HEK293T (cell line): ENCODE results near the gene GRAP2.

Source experiments
- CTCF ChIA-PET: fragments of 350-600 bp; formaldehyde crosslinking; extraction: SDS; loops from one replicate; lab custom pipeline; 2021; ENCODE audit warnings: antibody characterized with exemption, inconsistent platforms; lab: Yijun Ruan, JAX
- POLR2A ChIA-PET: fragments of 350-600 bp; formaldehyde crosslinking; extraction: SDS; loops from one replicate; lab custom pipeline; 2020; ENCODE audit warnings: antibody characterized with exemption, inconsistent platforms; lab: Yijun Ruan, JAX
- DNase-seq: peaks from one replicate; pipeline ENCODE4 v3.0.0; 2012; ENCODE audit warnings: mixed read lengths; ENCODE audit errors: extremely low spot score
- ARNT ChIP-seq: fragments of 450-650 bp; IDR thresholded peaks from 2 replicates; pipeline ENCODE4 v1.6.1; 2017; ENCODE audit warnings: mild to moderate bottlenecking
- BHLHE40 ChIP-seq: fragments of 450-650 bp; IDR thresholded peaks from 2 replicates; pipeline ENCODE4 v1.6.1; 2016; ENCODE audit warnings: mild to moderate bottlenecking, moderate library complexity, borderline replicate concordance
- CTBP1 ChIP-seq: fragments of 450-650 bp; IDR thresholded peaks from 2 replicates; pipeline ENCODE4 v1.6.1; 2016; ENCODE audit warnings: borderline replicate concordance
- ELF4 ChIP-seq: fragments of 450-650 bp; IDR thresholded peaks from 2 replicates; pipeline ENCODE4 v1.6.1; 2017; ENCODE audit warnings: antibody characterized with exemption
- FOXA1 ChIP-seq: fragments of 450-650 bp; IDR thresholded peaks from 2 replicates; pipeline ENCODE4 v1.6.1; 2016; ENCODE audit warnings: mild to moderate bottlenecking
- FOXK2 ChIP-seq: fragments of 450-650 bp; IDR thresholded peaks from 2 replicates; pipeline ENCODE4 v1.6.1; 2016; ENCODE audit warnings: mild to moderate bottlenecking
- FOXM1 ChIP-seq: fragments of 450-650 bp; IDR thresholded peaks from 2 replicates; pipeline ENCODE4 v1.6.1; 2017; ENCODE audit warnings: mild to moderate bottlenecking, borderline replicate concordance
- HDGF ChIP-seq: fragments of 450-650 bp; IDR thresholded peaks from 2 replicates; pipeline ENCODE4 v1.6.1; 2017; ENCODE audit warnings: antibody characterized with exemption, borderline replicate concordance
- L3MBTL2 ChIP-seq: fragments of 450-650 bp; conservative IDR thresholded peaks from 2 replicates; pipeline ENCODE4 v1.6.1; 2016; ENCODE audit warnings: mild to moderate bottlenecking
- LEF1 ChIP-seq: fragments of 450-650 bp; IDR thresholded peaks from 2 replicates; pipeline ENCODE4 v1.6.1; 2017; ENCODE audit warnings: mild to moderate bottlenecking, borderline replicate concordance
- NFRKB ChIP-seq: fragments of 450-650 bp; IDR thresholded peaks from 2 replicates; pipeline ENCODE4 v1.6.1; 2016; ENCODE audit warnings: mild to moderate bottlenecking, moderate library complexity
- PKNOX1 ChIP-seq: fragments of 450-650 bp; IDR thresholded peaks from 2 replicates; pipeline ENCODE4 v1.6.1; 2016
- SP1 ChIP-seq: fragments of 450-650 bp; IDR thresholded peaks from 2 replicates; pipeline ENCODE4 v1.6.1; 2017
- SUZ12 ChIP-seq: fragments of 450-650 bp; IDR thresholded peaks from 2 replicates; pipeline ENCODE4 v1.6.1; 2016; ENCODE audit warnings: mild to moderate bottlenecking
- TARDBP ChIP-seq: fragments of 450-650 bp; IDR thresholded peaks from 2 replicates; pipeline ENCODE4 v1.6.1; 2016
- ZNF384 ChIP-seq: fragments of 450-650 bp; IDR thresholded peaks from 2 replicates; pipeline ENCODE4 v1.6.1; 2016

The GRAP2 gene

GRCh38 chr22:39913886-39914285 lies 13.0 kb downstream of the GRAP2 start:
- ChIA-PET CTCF (no interaction called here), POLR2A (no interaction called here)
- DNase-seq: no peak
- TF ChIP-seq PKNOX1: no peak
- TF ChIP-seq FOXA1: no peak
- TF ChIP-seq ARNT: no peak
- TF ChIP-seq LEF1: no peak
- TF ChIP-seq BHLHE40: no peak
- TF ChIP-seq FOXK2: no peak
- TF ChIP-seq ZNF384: no peak
- no peak for TF ChIP-seq TARDBP

- no peak for TF ChIP-seq SP1
- no peak for TF ChIP-seq FOXA1
- no peak for TF ChIP-seq ARNT
- no peak for TF ChIP-seq LEF1
- TF ChIP-seq ZNF384: no peak
- TF ChIP-seq L3MBTL2: no peak
- no peak for TF ChIP-seq TARDBP
- no peak for TF ChIP-seq ELF4
- TF ChIP-seq FOXK2: no peak
- TF ChIP-seq NFRKB: no peak
- TF ChIP-seq SUZ12: no peak
- TF ChIP-seq BHLHE40: no peak
- TF ChIP-seq FOXM1: no peak
- no peak for TF ChIP-seq PKNOX1
- TF ChIP-seq CTBP1: no peak
- TF ChIP-seq HDGF: no peak
- no peak for DNase-seq
- ChIA-PET CTCF (no interaction called here), POLR2A (no interaction called here)
These were observed 13.7 kb downstream of the GRAP2 start for GRCh38 chr22:39914584-39914983.

- DNase-seq: no peak
- CTCF ChIA-PET: interaction anchor here (1.0 kb wide), 1 partner anchor 260 kb away, joined by 11 read pairs; no protein-coding TSS in a partner anchor
These were observed 14.4 kb downstream of the GRAP2 start for GRCh38 chr22:39915295-39915726.

GRCh38 chr22:39916496-39916895 lies 15.6 kb downstream of the GRAP2 start:
- ChIA-PET CTCF (interaction anchor here (1.0 to 1.4 kb wide), 2 partner anchors 17 to 108 kb away, joined by 3 to 4 read pairs; no protein-coding TSS in a partner anchor), POLR2A (no interaction called here)
- no peak for TF ChIP-seq PKNOX1
- no peak for TF ChIP-seq BHLHE40
- no peak for TF ChIP-seq FOXA1
- TF ChIP-seq ELF4: no peak
- TF ChIP-seq FOXK2: no peak
- TF ChIP-seq SUZ12: no peak
- TF ChIP-seq LEF1: no peak
- no peak for TF ChIP-seq TARDBP
- no peak for TF ChIP-seq FOXM1
- TF ChIP-seq ZNF384: no peak
- no peak for TF ChIP-seq HDGF
- TF ChIP-seq NFRKB: no peak
- no peak for TF ChIP-seq ARNT
- TF ChIP-seq CTBP1: no peak
- TF ChIP-seq L3MBTL2: no peak
- no peak for DNase-seq

More at GRCh38 chr22:39915295-39915726, 14.4 kb downstream of the GRAP2 start:
- POLR2A ChIA-PET: no interaction called here
- no peak for TF ChIP-seq FOXK2
- no peak for TF ChIP-seq TARDBP
- TF ChIP-seq NFRKB: no peak
- TF ChIP-seq HDGF: no peak
- no peak for TF ChIP-seq LEF1
- no peak for TF ChIP-seq PKNOX1

GRCh38 chr22:39917197-39917643 lies 16.3 kb downstream of the GRAP2 start:
- ChIA-PET POLR2A (no interaction called here), CTCF (interaction anchor here (1.4 kb wide), 1 partner anchor 108 kb away, joined by 3 read pairs; no protein-coding TSS in a partner anchor)
- DNase-seq: no peak
- TF ChIP-seq TARDBP: no peak
- no peak for TF ChIP-seq ARNT
- no peak for TF ChIP-seq FOXM1
- no peak for TF ChIP-seq CTBP1
- no peak for TF ChIP-seq HDGF
- no peak for TF ChIP-seq BHLHE40
- no peak for TF ChIP-seq ZNF384
